ENCODE measurements around the gene PLCB1. TPM values are rescaled to one million over a fixed set of nuclear protein-coding genes. Genes with fewer than 3 reads are reported as not detected.

Gene PLCB1
- total RNA-seq, 1 experiment from 2014 or later, result 11.3 TPM

DNA sequence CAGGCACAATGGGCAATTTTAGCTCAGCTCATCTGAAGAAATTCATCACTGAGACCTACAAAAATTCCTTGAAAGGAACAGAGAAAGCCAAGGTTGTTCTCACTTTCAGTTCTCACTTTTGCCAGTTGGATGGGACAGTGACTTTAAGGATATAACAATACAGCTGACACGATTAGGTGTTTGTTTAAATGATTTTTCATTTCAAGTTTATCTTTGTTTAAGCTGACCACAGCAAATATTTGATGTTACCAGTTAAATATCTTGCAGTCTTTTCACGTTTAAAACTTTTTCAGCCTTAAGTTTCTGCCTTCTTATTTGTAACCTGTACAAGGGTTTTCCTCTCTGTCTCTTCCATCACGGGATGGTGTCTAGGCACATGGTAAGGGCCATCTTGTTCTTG is 93.6 kb downstream of the PLCB1 start (continued):
- TF ChIP-seq, protein P1, sequence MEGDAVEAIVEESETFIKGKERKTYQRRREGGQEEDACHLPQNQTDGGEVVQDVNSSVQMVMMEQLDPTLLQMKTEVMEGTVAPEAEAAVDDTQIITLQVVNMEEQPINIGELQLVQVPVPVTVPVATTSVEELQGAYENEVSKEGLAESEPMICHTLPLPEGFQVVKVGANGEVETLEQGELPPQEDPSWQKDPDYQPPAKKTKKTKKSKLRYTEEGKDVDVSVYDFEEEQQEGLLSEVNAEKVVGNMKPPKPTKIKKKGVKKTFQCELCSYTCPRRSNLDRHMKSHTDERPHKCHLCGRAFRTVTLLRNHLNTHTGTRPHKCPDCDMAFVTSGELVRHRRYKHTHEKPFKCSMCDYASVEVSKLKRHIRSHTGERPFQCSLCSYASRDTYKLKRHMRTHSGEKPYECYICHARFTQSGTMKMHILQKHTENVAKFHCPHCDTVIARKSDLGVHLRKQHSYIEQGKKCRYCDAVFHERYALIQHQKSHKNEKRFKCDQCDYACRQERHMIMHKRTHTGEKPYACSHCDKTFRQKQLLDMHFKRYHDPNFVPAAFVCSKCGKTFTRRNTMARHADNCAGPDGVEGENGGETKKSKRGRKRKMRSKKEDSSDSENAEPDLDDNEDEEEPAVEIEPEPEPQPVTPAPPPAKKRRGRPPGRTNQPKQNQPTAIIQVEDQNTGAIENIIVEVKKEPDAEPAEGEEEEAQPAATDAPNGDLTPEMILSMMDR (IDR thresholded peaks at IDR 0.05), result no peak
- TF ChIP-seq, protein P2, sequence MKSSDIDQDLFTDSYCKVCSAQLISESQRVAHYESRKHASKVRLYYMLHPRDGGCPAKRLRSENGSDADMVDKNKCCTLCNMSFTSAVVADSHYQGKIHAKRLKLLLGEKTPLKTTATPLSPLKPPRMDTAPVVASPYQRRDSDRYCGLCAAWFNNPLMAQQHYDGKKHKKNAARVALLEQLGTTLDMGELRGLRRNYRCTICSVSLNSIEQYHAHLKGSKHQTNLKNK (CRISPR knock-in tag; IDR thresholded peaks at IDR 0.05), result no peak
- TF ChIP-seq SOX15 (CRISPR knock-in tag; IDR thresholded peaks at IDR 0.05) (no peak), GABPB1 (CRISPR knock-in tag; IDR thresholded peaks at IDR 0.05) (no peak), FOXK1 (CRISPR knock-in tag; IDR thresholded peaks at IDR 0.05) (no peak)
- TF ChIP-seq, protein P3, sequence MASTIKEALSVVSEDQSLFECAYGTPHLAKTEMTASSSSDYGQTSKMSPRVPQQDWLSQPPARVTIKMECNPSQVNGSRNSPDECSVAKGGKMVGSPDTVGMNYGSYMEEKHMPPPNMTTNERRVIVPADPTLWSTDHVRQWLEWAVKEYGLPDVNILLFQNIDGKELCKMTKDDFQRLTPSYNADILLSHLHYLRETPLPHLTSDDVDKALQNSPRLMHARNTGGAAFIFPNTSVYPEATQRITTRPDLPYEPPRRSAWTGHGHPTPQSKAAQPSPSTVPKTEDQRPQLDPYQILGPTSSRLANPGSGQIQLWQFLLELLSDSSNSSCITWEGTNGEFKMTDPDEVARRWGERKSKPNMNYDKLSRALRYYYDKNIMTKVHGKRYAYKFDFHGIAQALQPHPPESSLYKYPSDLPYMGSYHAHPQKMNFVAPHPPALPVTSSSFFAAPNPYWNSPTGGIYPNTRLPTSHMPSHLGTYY (CRISPR knock-in tag; IDR thresholded peaks at IDR 0.05), result no peak

- ATAC-seq (no peak), DNase-seq (ENCODE audit: low spot score) (no peak)
- Mint-ChIP-seq H3K9me3 (no peaks in the 10 kb centered on the region), H3K4me1 (peaks cover 13% of the 10 kb centered on the region), H3K4me3 (no peak overlapping the region), H3K27ac (no peak overlapping the region), H3K36me3 (no peaks in the 10 kb centered on the region), H3K27me3 (ENCODE audit: low read depth) (no peaks in the 10 kb centered on the region)
- ChIA-PET POLR2A (no interaction called here), CTCF (interaction anchor here (0.9 to 2.2 kb wide), 2 partner anchors 144 to 150 kb away, joined by 3 to 4 read pairs; no protein-coding TSS in a partner anchor)
- TF ChIP-seq IRF2 (CRISPR knock-in tag; IDR thresholded peaks at IDR 0.05; ENCODE audit: borderline replicate concordance, low read depth) (no peak), PRRX2 (CRISPR knock-in tag; IDR thresholded peaks at IDR 0.05) (no peak), JUN (CRISPR knock-in tag; IDR thresholded peaks at IDR 0.05) (no peak), ZNF423 (CRISPR knock-in tag; IDR thresholded peaks at IDR 0.05) (no peak), ATF1 (CRISPR knock-in tag; IDR thresholded peaks at IDR 0.05) (no peak), TP53 (CRISPR knock-in tag; IDR thresholded peaks at IDR 0.05) (no peak), GRHL2 (CRISPR knock-in tag; IDR thresholded peaks at IDR 0.05; ENCODE audit: insufficient replicate concordance, severe bottlenecking) (no peak), ZNF317 (CRISPR knock-in tag; IDR thresholded peaks at IDR 0.05; ENCODE audit: borderline replicate concordance, low read depth) (no peak), CREM (CRISPR knock-in tag; IDR thresholded peaks at IDR 0.05) (no peak), NR2C2 (CRISPR knock-in tag; IDR thresholded peaks at IDR 0.05) (no peak), OVOL2 (CRISPR knock-in tag; IDR thresholded peaks at IDR 0.05; ENCODE audit: borderline replicate concordance) (no peak), SMAD4 (CRISPR knock-in tag; IDR thresholded peaks at IDR 0.05) (no peak), CREB1 (CRISPR knock-in tag; IDR thresholded peaks at IDR 0.05) (no peak), ZNF532 (CRISPR knock-in tag; IDR thresholded peaks at IDR 0.05; ENCODE audit: borderline replicate concordance) (no peak), ZNF416 (CRISPR knock-in tag; IDR thresholded peaks at IDR 0.05) (no peak)
- TF ChIP-seq, protein P4, sequence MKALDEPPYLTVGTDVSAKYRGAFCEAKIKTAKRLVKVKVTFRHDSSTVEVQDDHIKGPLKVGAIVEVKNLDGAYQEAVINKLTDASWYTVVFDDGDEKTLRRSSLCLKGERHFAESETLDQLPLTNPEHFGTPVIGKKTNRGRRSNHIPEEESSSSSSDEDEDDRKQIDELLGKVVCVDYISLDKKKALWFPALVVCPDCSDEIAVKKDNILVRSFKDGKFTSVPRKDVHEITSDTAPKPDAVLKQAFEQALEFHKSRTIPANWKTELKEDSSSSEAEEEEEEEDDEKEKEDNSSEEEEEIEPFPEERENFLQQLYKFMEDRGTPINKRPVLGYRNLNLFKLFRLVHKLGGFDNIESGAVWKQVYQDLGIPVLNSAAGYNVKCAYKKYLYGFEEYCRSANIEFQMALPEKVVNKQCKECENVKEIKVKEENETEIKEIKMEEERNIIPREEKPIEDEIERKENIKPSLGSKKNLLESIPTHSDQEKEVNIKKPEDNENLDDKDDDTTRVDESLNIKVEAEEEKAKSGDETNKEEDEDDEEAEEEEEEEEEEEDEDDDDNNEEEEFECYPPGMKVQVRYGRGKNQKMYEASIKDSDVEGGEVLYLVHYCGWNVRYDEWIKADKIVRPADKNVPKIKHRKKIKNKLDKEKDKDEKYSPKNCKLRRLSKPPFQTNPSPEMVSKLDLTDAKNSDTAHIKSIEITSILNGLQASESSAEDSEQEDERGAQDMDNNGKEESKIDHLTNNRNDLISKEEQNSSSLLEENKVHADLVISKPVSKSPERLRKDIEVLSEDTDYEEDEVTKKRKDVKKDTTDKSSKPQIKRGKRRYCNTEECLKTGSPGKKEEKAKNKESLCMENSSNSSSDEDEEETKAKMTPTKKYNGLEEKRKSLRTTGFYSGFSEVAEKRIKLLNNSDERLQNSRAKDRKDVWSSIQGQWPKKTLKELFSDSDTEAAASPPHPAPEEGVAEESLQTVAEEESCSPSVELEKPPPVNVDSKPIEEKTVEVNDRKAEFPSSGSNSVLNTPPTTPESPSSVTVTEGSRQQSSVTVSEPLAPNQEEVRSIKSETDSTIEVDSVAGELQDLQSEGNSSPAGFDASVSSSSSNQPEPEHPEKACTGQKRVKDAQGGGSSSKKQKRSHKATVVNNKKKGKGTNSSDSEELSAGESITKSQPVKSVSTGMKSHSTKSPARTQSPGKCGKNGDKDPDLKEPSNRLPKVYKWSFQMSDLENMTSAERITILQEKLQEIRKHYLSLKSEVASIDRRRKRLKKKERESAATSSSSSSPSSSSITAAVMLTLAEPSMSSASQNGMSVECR (CRISPR knock-in tag; IDR thresholded peaks at IDR 0.05; ENCODE audit: borderline replicate concordance), result no peak
- TF ChIP-seq, protein P1 (IDR thresholded peaks at IDR 0.05), result no peak
Observed at GRCh38 chr20:8226106-8226505, 94.0 kb downstream of the PLCB1 start.

All from WTC11 (cell line).